NB4 (cell line): ENCODE measurements around the gene MOCS2.

Experiments
- MYC ChIP-seq: IDR thresholded peaks from 2 replicates; pipeline ENCODE4 v1.6.1; 2011; ENCODE audit warnings: low read depth, low read length
- POLR2A ChIP-seq: IDR thresholded peaks from 2 replicates; pipeline ENCODE4 v1.6.1; 2011; ENCODE audit warnings: mild to moderate bottlenecking; ENCODE audit not compliant: insufficient read length; ENCODE audit errors: extremely low read depth

DNA sequence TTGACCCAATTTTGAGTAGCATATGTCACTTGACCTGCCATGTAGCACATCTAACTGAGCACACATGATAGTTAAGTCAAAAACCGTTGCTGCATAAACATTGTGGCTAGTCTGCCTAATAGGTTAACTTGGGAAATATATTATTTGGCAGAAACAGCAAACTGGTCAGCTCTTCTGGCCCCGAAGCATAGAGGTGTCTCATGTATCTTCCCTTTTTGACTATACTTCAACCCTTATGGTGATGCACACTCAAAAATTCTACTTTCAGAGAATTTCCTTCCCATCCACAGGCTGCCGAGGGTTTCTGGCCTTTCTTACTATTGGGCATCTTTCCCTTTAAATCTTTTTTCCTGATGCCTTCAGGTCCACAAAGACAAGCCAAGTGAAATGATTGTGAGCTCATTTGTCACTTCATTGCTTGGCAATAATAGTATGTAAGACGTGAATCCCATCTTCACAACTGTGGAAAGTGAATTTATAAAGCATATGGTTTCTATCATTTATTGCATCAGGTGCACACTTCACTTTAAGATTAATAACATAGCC lies 41.2 kb downstream of the MOCS2 start:
- TF ChIP-seq POLR2A (no peak), MYC (no peak)
